Measurements from ENCODE around the gene GAPDH.

DNA sequence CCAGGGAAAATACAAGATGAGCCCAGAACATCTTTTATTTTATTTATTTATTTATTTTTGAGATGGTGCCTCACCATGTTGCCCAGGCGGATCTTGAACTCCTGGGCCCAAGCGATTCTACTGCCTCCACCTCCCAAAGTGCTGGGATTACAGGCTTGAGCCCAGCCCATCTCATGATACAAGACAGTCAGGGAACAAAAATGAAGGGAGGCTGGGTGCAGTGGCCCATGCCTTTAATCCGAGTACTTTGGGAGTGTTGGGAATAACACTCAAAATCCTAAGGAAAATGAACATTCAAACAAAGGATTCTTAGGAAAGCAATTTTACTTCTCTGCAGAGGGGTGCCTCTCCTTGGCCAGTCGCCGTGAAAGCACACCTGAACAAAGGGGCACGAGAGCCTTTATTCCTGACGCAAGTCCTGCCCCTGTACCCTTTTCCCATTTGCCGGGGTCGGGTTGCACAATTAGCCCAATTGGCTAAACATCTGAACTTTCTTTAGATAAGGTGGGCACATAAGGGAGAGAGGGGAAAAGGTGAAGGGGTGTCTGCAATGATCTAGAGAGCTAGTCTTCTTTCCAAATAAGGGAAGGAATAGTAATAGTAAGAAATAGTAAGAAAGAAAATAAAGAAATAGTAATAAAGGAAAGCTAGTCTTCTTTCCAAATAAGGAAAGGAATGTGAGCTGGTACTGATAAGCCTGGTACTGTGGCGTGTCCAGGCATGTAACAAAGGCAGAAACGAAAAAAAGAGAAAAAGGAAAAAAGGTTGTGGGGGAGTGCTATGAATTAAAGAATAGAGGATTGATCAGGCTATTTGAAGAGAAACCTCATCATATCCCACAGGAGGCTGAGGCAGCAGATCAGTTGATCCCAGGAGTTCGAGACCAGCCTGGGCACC, 27.0 kb upstream of the GAPDH start:
- TF ChIP-seq, protein P1, sequence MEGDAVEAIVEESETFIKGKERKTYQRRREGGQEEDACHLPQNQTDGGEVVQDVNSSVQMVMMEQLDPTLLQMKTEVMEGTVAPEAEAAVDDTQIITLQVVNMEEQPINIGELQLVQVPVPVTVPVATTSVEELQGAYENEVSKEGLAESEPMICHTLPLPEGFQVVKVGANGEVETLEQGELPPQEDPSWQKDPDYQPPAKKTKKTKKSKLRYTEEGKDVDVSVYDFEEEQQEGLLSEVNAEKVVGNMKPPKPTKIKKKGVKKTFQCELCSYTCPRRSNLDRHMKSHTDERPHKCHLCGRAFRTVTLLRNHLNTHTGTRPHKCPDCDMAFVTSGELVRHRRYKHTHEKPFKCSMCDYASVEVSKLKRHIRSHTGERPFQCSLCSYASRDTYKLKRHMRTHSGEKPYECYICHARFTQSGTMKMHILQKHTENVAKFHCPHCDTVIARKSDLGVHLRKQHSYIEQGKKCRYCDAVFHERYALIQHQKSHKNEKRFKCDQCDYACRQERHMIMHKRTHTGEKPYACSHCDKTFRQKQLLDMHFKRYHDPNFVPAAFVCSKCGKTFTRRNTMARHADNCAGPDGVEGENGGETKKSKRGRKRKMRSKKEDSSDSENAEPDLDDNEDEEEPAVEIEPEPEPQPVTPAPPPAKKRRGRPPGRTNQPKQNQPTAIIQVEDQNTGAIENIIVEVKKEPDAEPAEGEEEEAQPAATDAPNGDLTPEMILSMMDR (IDR thresholded peaks at IDR 0.05), result no peak
- TF ChIP-seq POLR2AphosphoS5 (IDR thresholded peaks at IDR 0.05) (no peak), POLR2A (IDR thresholded peaks at IDR 0.05) (no peak)

Data from stomach (tissue), 4 donors.